ENCODE results near the gene ST6GALNAC3.
"Not testable (repeated sequence)": the region's sequence is repeated elsewhere in the genome, so short reads cannot be mapped to it uniquely, and the experiment has no call there.

Gene ST6GALNAC3

GRCh38 chr1:76109404-76109803 is 34.9 kb downstream of the ST6GALNAC3 start:
- TF ChIP-seq EZH2phosphoT487 (IDR thresholded peaks at IDR 0.05; ENCODE audit: low read depth) = no peak
- TF ChIP-seq CTCF (IDR thresholded peaks at IDR 0.05; ENCODE audit: low read depth, low read length) = no peak
- Histone ChIP-seq H3K27me3 (ENCODE audit: low read depth, low read length) (no peaks in the 10 kb centered on the region), H3K27ac (ENCODE audit: low read length) (no peak overlapping the region), H3K4me1 (ENCODE audit: low read length) (no peaks in the 10 kb centered on the region), H3K4me2 (ENCODE audit: low read length) (no peak overlapping the region), H3K36me3 (replicated peaks; ENCODE audit: low read depth, low read length) (no peaks in the 10 kb centered on the region), H3K4me3 (ENCODE audit: low read length) (no peak overlapping the region), H4K20me1 (ENCODE audit: insufficient read depth, low read length) (no peaks in the 10 kb centered on the region), H3K9me3 (ENCODE audit: insufficient read depth, low read length) (no peaks in the 10 kb centered on the region), H2AFZ (ENCODE audit: low read depth, low read length) (no peak overlapping the region), H3K79me2 (ENCODE audit: low read length) (no peaks in the 10 kb centered on the region), H3K9ac (ENCODE audit: low read length) (no peak overlapping the region)

GRCh38 chr1:76109901-76110560 is 35.5 kb downstream of the ST6GALNAC3 start:
- no peaks in the 10 kb centered on the region for H4K20me1 ChIP-seq (ENCODE audit: insufficient read depth, low read length)
- no peak overlapping the region for H3K4me3 ChIP-seq (ENCODE audit: low read length)
- no peak overlapping the region for H3K4me2 ChIP-seq (ENCODE audit: low read length)
- H3K36me3 ChIP-seq (replicated peaks; ENCODE audit: low read depth, low read length) = no peaks in the 10 kb centered on the region
- no peaks in the 10 kb centered on the region for H3K27me3 ChIP-seq (ENCODE audit: low read depth, low read length)
- H2AFZ ChIP-seq (ENCODE audit: low read depth, low read length) = no peak overlapping the region
- H3K27ac ChIP-seq (ENCODE audit: low read length) = no peak overlapping the region
- no peak overlapping the region for H3K9ac ChIP-seq (ENCODE audit: low read length)
- TF ChIP-seq CTCF (IDR thresholded peaks at IDR 0.05; ENCODE audit: low read depth, low read length) (no peak), EZH2phosphoT487 (IDR thresholded peaks at IDR 0.05; ENCODE audit: low read depth) (no peak)
- H3K4me1 ChIP-seq (ENCODE audit: low read length) = no peaks in the 10 kb centered on the region
- H3K9me3 ChIP-seq (ENCODE audit: insufficient read depth, low read length) = no peaks in the 10 kb centered on the region
- H3K79me2 ChIP-seq (ENCODE audit: low read length) = no peaks in the 10 kb centered on the region

- Histone ChIP-seq H4K20me1 (ENCODE audit: insufficient read depth, low read length) (no peaks in the 10 kb centered on the region), H3K79me2 (ENCODE audit: low read length) (no peaks in the 10 kb centered on the region), H3K4me1 (ENCODE audit: low read length) (no peaks in the 10 kb centered on the region), H3K36me3 (replicated peaks; ENCODE audit: low read depth, low read length) (no peaks in the 10 kb centered on the region), H3K9me3 (ENCODE audit: insufficient read depth, low read length) (no peaks in the 10 kb centered on the region), H3K9ac (ENCODE audit: low read length) (no peak overlapping the region), H3K27me3 (ENCODE audit: low read depth, low read length) (no peaks in the 10 kb centered on the region), H3K4me2 (ENCODE audit: low read length) (no peak overlapping the region), H3K27ac (ENCODE audit: low read length) (no peak overlapping the region), H2AFZ (ENCODE audit: low read depth, low read length) (no peak overlapping the region), H3K4me3 (ENCODE audit: low read length) (no peak overlapping the region)
- TF ChIP-seq CTCF (IDR thresholded peaks at IDR 0.05; ENCODE audit: low read depth, low read length) (no peak), EZH2phosphoT487 (IDR thresholded peaks at IDR 0.05; ENCODE audit: low read depth) (no peak)
Measured at GRCh38 chr1:76110666-76111065, 36.1 kb downstream of the ST6GALNAC3 start.

GRCh38 chr1:76112321-76112720 is 37.8 kb downstream of the ST6GALNAC3 start:
- H2AFZ ChIP-seq (ENCODE audit: low read depth, low read length); H3K4me1 ChIP-seq (ENCODE audit: low read length); H3K4me3 ChIP-seq (ENCODE audit: low read length); H4K20me1 ChIP-seq (ENCODE audit: insufficient read depth, low read length); H3K79me2 ChIP-seq (ENCODE audit: low read length); H3K36me3 ChIP-seq (replicated peaks; ENCODE audit: low read depth, low read length); H3K27me3 ChIP-seq (ENCODE audit: low read depth, low read length); H3K9ac ChIP-seq (ENCODE audit: low read length); H3K27ac ChIP-seq (ENCODE audit: low read length); H3K9me3 ChIP-seq (ENCODE audit: insufficient read depth, low read length); H3K4me2 ChIP-seq (ENCODE audit: low read length): not testable (repeated sequence)
